ENCODE data around the gene KCNV2.

The KCNV2 gene

GRCh38 chr9:2758898-2759510, 41.7 kb downstream of the KCNV2 start:
- TF ChIP-seq CTCF (IDR thresholded peaks at IDR 0.05): no peak
- no peaks in the 10 kb centered on the region for H3K36me3 ChIP-seq
- H3K9me3 ChIP-seq: no peaks in the 10 kb centered on the region
- H3K27me3 ChIP-seq: no peaks in the 10 kb centered on the region
- H3K4me1 ChIP-seq (ENCODE audit: control insufficient read depth in 1 of 2, insufficient read depth in 1 of 2, low read depth in 1 of 2, low read length in 1 of 2): no peaks in the 10 kb centered on the region
- H3K27ac ChIP-seq: no peak overlapping the region
- no peak overlapping the region for H3K4me3 ChIP-seq (ENCODE audit: low read depth in 1 of 2, low read length in 1 of 2)

GRCh38 chr9:2761424-2761823, 44.1 kb downstream of the KCNV2 start:
- H3K36me3 ChIP-seq: no peaks in the 10 kb centered on the region
- H3K4me3 ChIP-seq (ENCODE audit: low read depth in 1 of 2, low read length in 1 of 2): no peak overlapping the region
- no peak for TF ChIP-seq CTCF (IDR thresholded peaks at IDR 0.05)
- no peaks in the 10 kb centered on the region for H3K27me3 ChIP-seq
- no peaks in the 10 kb centered on the region for H3K4me1 ChIP-seq (ENCODE audit: control insufficient read depth in 1 of 2, insufficient read depth in 1 of 2, low read depth in 1 of 2, low read length in 1 of 2)
- H3K27ac ChIP-seq: no peak overlapping the region
- no peaks in the 10 kb centered on the region for H3K9me3 ChIP-seq

GRCh38 chr9:2764353-2764752, 47.0 kb downstream of the KCNV2 start:
- no peak for TF ChIP-seq CTCF (IDR thresholded peaks at IDR 0.05)
- Histone ChIP-seq H3K9me3 (no peaks in the 10 kb centered on the region), H3K27ac (no peak overlapping the region), H3K4me1 (ENCODE audit: control insufficient read depth in 1 of 2, insufficient read depth in 1 of 2, low read depth in 1 of 2, low read length in 1 of 2) (no peaks in the 10 kb centered on the region), H3K27me3 (no peaks in the 10 kb centered on the region), H3K4me3 (ENCODE audit: low read depth in 1 of 2, low read length in 1 of 2) (no peak overlapping the region), H3K36me3 (no peaks in the 10 kb centered on the region)

GRCh38 chr9:2765250-2765880, 48.1 kb downstream of the KCNV2 start:
- Histone ChIP-seq H3K9me3 (no peaks in the 10 kb centered on the region), H3K4me3 (ENCODE audit: low read depth in 1 of 2, low read length in 1 of 2) (no peak overlapping the region), H3K27me3 (no peaks in the 10 kb centered on the region), H3K4me1 (ENCODE audit: control insufficient read depth in 1 of 2, insufficient read depth in 1 of 2, low read depth in 1 of 2, low read length in 1 of 2) (no peaks in the 10 kb centered on the region), H3K36me3 (no peaks in the 10 kb centered on the region), H3K27ac (no peak overlapping the region)
- no peak for TF ChIP-seq CTCF (IDR thresholded peaks at IDR 0.05)

GRCh38 chr9:2767800-2768677, 50.7 kb downstream of the KCNV2 start:
- no peaks in the 10 kb centered on the region for H3K4me1 ChIP-seq (ENCODE audit: control insufficient read depth in 1 of 2, insufficient read depth in 1 of 2, low read depth in 1 of 2, low read length in 1 of 2)
- H3K4me3 ChIP-seq (ENCODE audit: low read depth in 1 of 2, low read length in 1 of 2): no peak overlapping the region
- no peaks in the 10 kb centered on the region for H3K36me3 ChIP-seq
- H3K9me3 ChIP-seq: no peaks in the 10 kb centered on the region
- H3K27me3 ChIP-seq: no peaks in the 10 kb centered on the region
- H3K27ac ChIP-seq: no peak overlapping the region
- TF ChIP-seq CTCF (IDR thresholded peaks at IDR 0.05): no peak
